Loucy (cell line): ENCODE results near the gene CLSTN2.

Experiments used
- H2AFZ ChIP-seq: fragments of 200-600 bp; sonication (generic); 2 replicates; pipeline ENCODE4 v1.6.0; 2016; ENCODE audit warnings: antibody characterized with exemption, mild to moderate bottlenecking, low read length, moderate library complexity
- H3F3A ChIP-seq: fragments of 200-600 bp; 2 replicates; pipeline ENCODE4 v1.6.0; 2016; ENCODE audit warnings: antibody characterized with exemption, low read depth, mild to moderate bottlenecking
- H3K27me3 ChIP-seq: fragments of 200-600 bp; sonication (generic); 2 replicates; pipeline ENCODE4 v1.6.1; 2014; ENCODE audit warnings: low read length, mild to moderate bottlenecking; ENCODE audit not compliant: insufficient read depth, poor library complexity, severe bottlenecking
- H3K36me3 ChIP-seq: fragments of 200-600 bp; sonication (generic); 2 replicates; pipeline ENCODE4 v1.6.1; 2016; ENCODE audit warnings: low read length; ENCODE audit not compliant: insufficient read depth
- H3K4me1 ChIP-seq: fragments of 200-600 bp; sonication (generic); 2 replicates; pipeline ENCODE4 v1.5.1; 2014; ENCODE audit warnings: low read length, mild to moderate bottlenecking; ENCODE audit not compliant: insufficient read depth, poor library complexity, severe bottlenecking
- H3K4me2 ChIP-seq: fragments of 200-600 bp; sonication (generic); 2 replicates; pipeline ENCODE4 v1.6.0; 2014; ENCODE audit warnings: antibody characterized with exemption, low read length, low read depth, mild to moderate bottlenecking; ENCODE audit not compliant: poor library complexity, severe bottlenecking
- H3K4me3 ChIP-seq: fragments of 200-600 bp; sonication (generic); 2 replicates; pipeline ENCODE4 v1.5.1; 2014; ENCODE audit warnings: low read length, mild to moderate bottlenecking, mixed read lengths; ENCODE audit not compliant: poor library complexity, severe bottlenecking
- H3K79me2 ChIP-seq: fragments of 200-600 bp; sonication (generic); 2 replicates; pipeline ENCODE4 v1.6.1; 2014; ENCODE audit warnings: low read length; ENCODE audit not compliant: insufficient read depth
- H3K9ac ChIP-seq: fragments of 200-600 bp; sonication (generic); 2 replicates; pipeline ENCODE4 v1.6.0; 2014; ENCODE audit warnings: mild to moderate bottlenecking, low read depth, low read length, moderate library complexity; ENCODE audit not compliant: poor library complexity, severe bottlenecking
- H3K9me2 ChIP-seq: fragments of 200-600 bp; sonication (generic); replicated peaks from 2 replicates; pipeline ENCODE4 v1.6.1; 2016; ENCODE audit warnings: low read depth, low read length, mixed read lengths
- H3K9me3 ChIP-seq: fragments of 200-600 bp; sonication (generic); 2 replicates; pipeline ENCODE4 v1.6.1; 2014; ENCODE audit warnings: mild to moderate bottlenecking, antibody characterized with exemption, low read length, low read depth; ENCODE audit not compliant: insufficient read depth
- H4K20me1 ChIP-seq: fragments of 200-600 bp; sonication (generic); 2 replicates; pipeline ENCODE4 v1.6.0; 2014; ENCODE audit warnings: antibody characterized with exemption, low read length, mild to moderate bottlenecking; ENCODE audit not compliant: insufficient read depth, poor library complexity, severe bottlenecking
- CTCF ChIP-seq: fragments of 200-600 bp; sonication (generic); conservative IDR thresholded peaks from 2 replicates; pipeline ENCODE4 v1.5.1; 2014; ENCODE audit warnings: mild to moderate bottlenecking, antibody characterized with exemption, low read length
- EZH2phosphoT487 ChIP-seq: fragments of 200-600 bp; IDR thresholded peaks from 2 replicates; pipeline ENCODE4 v1.6.1; 2018; ENCODE audit warnings: antibody characterized with exemption, mild to moderate bottlenecking, moderate library complexity, borderline replicate concordance

The CLSTN2 gene

GRCh38 chr3:140467104-140467577, 532.2 kb downstream of the CLSTN2 start:
- no peak overlapping the region for H3K4me3 ChIP-seq
- no peak overlapping the region for H3K4me2 ChIP-seq
- no peaks in the 10 kb centered on the region for H3F3A ChIP-seq
- H3K9me2 ChIP-seq = no peaks in the 10 kb centered on the region
- no peak overlapping the region for H2AFZ ChIP-seq
- TF ChIP-seq CTCF (no peak), EZH2phosphoT487 (no peak)
- no peaks in the 10 kb centered on the region for H3K9me3 ChIP-seq
- H4K20me1 ChIP-seq = no peaks in the 10 kb centered on the region
- no peaks in the 10 kb centered on the region for H3K4me1 ChIP-seq
- H3K9ac ChIP-seq = no peak overlapping the region
- H3K27me3 ChIP-seq = no peaks in the 10 kb centered on the region
- H3K79me2 ChIP-seq = no peaks in the 10 kb centered on the region
- H3K36me3 ChIP-seq = no peaks in the 10 kb centered on the region

DNA sequence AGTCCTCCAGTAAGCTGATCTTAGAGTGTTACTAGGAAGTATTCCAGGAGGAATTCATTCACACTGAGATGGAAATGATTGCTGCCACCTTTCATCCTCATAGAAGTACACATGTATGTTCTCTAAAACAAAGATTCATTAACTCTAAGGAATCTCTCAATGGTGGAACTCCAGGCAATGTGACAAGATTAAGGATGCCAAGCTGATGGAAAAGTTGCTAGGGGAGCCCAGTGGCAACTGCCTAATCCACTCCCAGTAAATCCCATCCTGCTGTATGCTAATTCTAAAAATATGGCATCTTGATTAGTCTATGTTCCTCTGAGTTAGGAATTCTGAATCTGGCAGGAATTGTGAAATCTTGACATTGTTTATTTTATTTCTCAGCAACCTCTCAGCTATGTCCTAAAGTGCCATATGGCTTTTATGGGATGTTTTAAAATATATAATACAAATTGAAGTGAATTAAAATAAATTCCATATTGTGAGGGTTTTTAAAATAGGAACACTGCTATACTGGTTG, 532.9 kb downstream of the CLSTN2 start:
- H3K9ac ChIP-seq = no peak overlapping the region
- H3K4me3 ChIP-seq = no peak overlapping the region
- no peak overlapping the region for H2AFZ ChIP-seq
- H3K4me1 ChIP-seq = no peaks in the 10 kb centered on the region
- no peaks in the 10 kb centered on the region for H3K27me3 ChIP-seq
- no peak overlapping the region for H3K4me2 ChIP-seq
- no peaks in the 10 kb centered on the region for H3K9me3 ChIP-seq
- no peaks in the 10 kb centered on the region for H3K9me2 ChIP-seq
- H3K36me3 ChIP-seq = no peaks in the 10 kb centered on the region
- no peaks in the 10 kb centered on the region for H4K20me1 ChIP-seq
- no peaks in the 10 kb centered on the region for H3F3A ChIP-seq
- H3K79me2 ChIP-seq = no peaks in the 10 kb centered on the region
- no peak for TF ChIP-seq CTCF
- no peak for TF ChIP-seq EZH2phosphoT487

GRCh38 chr3:140468407-140468806, 533.4 kb downstream of the CLSTN2 start:
- Histone ChIP-seq H3K79me2 (no peaks in the 10 kb centered on the region), H3F3A (no peaks in the 10 kb centered on the region), H3K4me2 (no peak overlapping the region), H3K4me3 (no peak overlapping the region), H4K20me1 (no peaks in the 10 kb centered on the region), H3K4me1 (no peaks in the 10 kb centered on the region), H3K9me3 (no peaks in the 10 kb centered on the region), H3K27me3 (no peaks in the 10 kb centered on the region), H3K36me3 (no peaks in the 10 kb centered on the region), H2AFZ (no peak overlapping the region), H3K9ac (no peak overlapping the region), H3K9me2 (no peaks in the 10 kb centered on the region)
- no peak for TF ChIP-seq EZH2phosphoT487
- TF ChIP-seq CTCF = no peak
